Bronchial epithelial cell (primary cell): Measurements from ENCODE around the gene KCNAB3. TPM values are rescaled to one million over a fixed set of nuclear protein-coding genes. Genes with fewer than 3 reads are reported as not detected.
A peak's percentile ranks its signal among the peaks of the same experiment; 100 is the strongest.

Experiments used
- DNase-seq: peaks from one replicate; pipeline ENCODE4 v3.0.0-alpha.2; 2010; ENCODE audit warnings: low read depth
- FAIRE-seq: peaks from 2 replicates; lab custom pipeline; 2011; peaks lifted over from hg19 to GRCh38; lab: Jason Lieb, UNC
- H3K27me3 ChIP-seq: 2 replicates; pipeline ENCODE4 v1.5.1; 2011; ENCODE audit warnings: low read length; ENCODE audit not compliant: control insufficient read depth, insufficient read depth
- H3K36me3 ChIP-seq: 2 replicates; pipeline ENCODE4 v1.5.1; 2011; ENCODE audit warnings: low read length; ENCODE audit not compliant: control insufficient read depth, insufficient read depth
- H3K4me3 ChIP-seq: 2 replicates; pipeline ENCODE4 v1.5.1; 2011; ENCODE audit warnings: mild to moderate bottlenecking, low read depth, low read length, control low read depth
- CTCF ChIP-seq: IDR thresholded peaks from 2 replicates; pipeline ENCODE4 v1.5.1; 2011; ENCODE audit warnings: mild to moderate bottlenecking, moderate library complexity, low read length, control low read depth, inconsistent platforms; ENCODE audit not compliant: insufficient read depth, severe bottlenecking
- total RNA-seq: library from RNA; depleted of rRNA; stranded (reverse); fragments of >200 nt; gene quantifications from 2 replicates; pipeline ENCODE4 v1.2.1, GENCODE V29; 2014

The KCNAB3 gene
- total RNA-seq, 1 donor from 2014 or later: 0.79 TPM

GRCh38 chr17:7887482-7888183 lies 42.0 kb downstream of the KCNAB3 start:
- Histone ChIP-seq H3K27me3 (no peaks in the 10 kb centered on the region), H3K36me3 (peaks cover 17% of the 10 kb centered on the region), H3K4me3 (peak overlapping the region; percentile 94)
- DNase-seq: peak; percentile 96
- no peak for TF ChIP-seq CTCF
- FAIRE-seq: no peak

GRCh38 chr17:7887038-7887481 lies 42.6 kb downstream of the KCNAB3 start:
- Histone ChIP-seq H3K4me3 (peak overlapping the region; percentile 94), H3K36me3 (peaks cover 17% of the 10 kb centered on the region), H3K27me3 (no peaks in the 10 kb centered on the region)
- DNase-seq (no peak), FAIRE-seq (no peak)
- peak; percentile 8 for TF ChIP-seq CTCF

DNA sequence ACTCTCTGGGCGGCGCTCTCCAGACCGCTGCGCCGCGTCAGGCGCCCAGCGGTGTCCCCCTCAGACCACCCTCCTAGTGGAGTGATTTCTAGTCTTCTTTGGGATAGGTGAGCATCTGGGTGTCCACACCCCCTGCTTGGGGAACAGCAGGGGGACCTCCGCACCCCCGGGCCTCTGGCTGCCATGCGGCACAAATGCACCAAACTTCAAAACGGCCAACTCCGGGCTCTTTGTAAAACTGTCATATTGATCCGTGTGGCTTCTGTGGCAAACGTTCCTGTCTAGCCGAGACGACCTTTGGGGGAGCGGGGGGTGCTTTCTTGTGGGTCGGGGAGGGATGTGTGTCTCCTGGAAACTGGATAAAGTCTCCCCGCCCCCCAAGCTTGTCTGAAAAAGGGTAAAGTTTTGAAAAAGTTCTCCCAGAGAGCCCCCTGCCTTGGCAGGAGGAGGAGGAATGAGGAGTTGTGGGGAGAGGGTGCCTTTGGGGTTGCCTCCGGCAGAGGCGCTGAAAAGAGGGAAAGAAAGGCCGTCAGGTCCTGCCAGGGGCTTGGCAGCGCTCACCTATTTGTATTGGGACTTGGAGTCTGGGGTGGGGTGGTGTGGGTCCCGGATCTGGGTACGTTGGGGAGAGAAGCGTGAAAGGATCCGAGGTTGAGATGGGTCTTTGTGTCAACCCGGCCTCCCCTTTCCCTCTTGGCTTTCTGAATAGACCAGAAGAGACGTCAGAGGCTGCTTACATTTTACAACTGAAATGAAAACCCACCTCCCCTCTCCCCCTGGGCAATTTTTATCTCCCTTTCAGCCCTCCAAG lies 43.2 kb downstream of the KCNAB3 start:
- peak; percentile 23 for DNase-seq
- Histone ChIP-seq H3K4me3 (peak overlapping the region; percentile 94), H3K36me3 (peaks cover 13% of the 10 kb centered on the region), H3K27me3 (no peaks in the 10 kb centered on the region)
- no peak for TF ChIP-seq CTCF
- FAIRE-seq: no peak

DNA sequence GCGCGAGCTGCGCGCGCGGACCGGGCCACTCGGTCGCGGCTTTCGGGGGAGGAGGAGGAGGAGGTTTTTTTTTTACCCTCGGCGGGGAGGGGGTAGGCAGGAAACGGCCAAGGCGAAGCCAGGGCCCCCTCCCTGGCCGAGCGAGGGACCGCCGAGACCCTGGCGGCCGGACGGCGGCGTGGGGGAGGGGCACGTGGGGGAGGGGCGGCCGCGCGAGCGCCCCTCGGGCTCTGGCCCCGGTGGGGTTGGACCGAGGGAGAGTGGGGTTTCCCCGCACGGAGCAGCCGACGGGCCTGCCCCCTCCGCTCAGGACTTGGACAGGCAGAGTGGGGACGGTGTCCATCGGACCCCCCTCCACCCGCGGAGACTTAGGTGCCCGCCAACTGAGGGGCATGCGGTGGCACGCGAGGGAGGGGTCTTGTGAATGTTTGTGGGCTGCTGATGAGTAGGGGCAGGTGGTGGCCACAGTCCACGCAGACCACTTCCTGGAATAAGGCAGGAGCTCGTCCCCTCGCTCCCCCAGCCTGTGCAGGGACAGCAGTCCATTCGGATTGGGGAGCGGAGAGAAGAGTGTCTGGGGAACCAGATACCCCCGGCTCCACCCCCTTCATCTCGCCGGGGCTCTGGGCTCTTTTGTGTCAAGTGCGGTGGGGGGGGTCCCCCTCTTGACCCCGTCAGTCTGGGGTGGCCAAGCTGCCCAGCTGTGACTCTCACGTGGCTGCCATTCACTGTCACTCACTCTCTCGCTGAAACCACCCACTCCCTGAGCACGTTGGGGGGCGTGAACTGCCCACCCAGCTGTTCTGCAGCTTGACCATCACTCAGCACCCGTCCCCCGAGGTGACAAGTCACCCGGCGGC lies 44.1 kb downstream of the KCNAB3 start:
- no peak for TF ChIP-seq CTCF
- H3K27me3 ChIP-seq: no peaks in the 10 kb centered on the region
- FAIRE-seq (no peak), DNase-seq (no peak)
- peak overlapping the region; percentile 94 for H3K4me3 ChIP-seq
- H3K36me3 ChIP-seq: peaks cover 6% of the 10 kb centered on the region

GRCh38 chr17:7884581-7885366 lies 44.9 kb downstream of the KCNAB3 start:
- Histone ChIP-seq H3K36me3 (peaks cover 3% of the 10 kb centered on the region), H3K27me3 (no peaks in the 10 kb centered on the region), H3K4me3 (peak overlapping the region; percentile 94)
- TF ChIP-seq CTCF: no peak
- DNase-seq: no peak
- FAIRE-seq: no peak
